ENCODE measurements around the gene IL11. TPM values are rescaled to one million over a fixed set of nuclear protein-coding genes. Genes with fewer than 3 reads are reported as not detected.

Gene IL11
- total RNA-seq, 1 donor from 2014 or later = 1.3 TPM

GRCh38 chr19:55368701-55369563 lies 1.3 kb downstream of the IL11 start:
- H3K4me3 ChIP-seq (ENCODE audit: low read depth, low read length) = peak overlapping the region; percentile 18
- H3K36me3 ChIP-seq (ENCODE audit: control insufficient read depth, insufficient read depth, low read length) = no peaks in the 10 kb centered on the region
- TF ChIP-seq CTCF (IDR thresholded peaks at IDR 0.05; ENCODE audit: insufficient read depth, low read length, severe bottlenecking) = no peak
- H3K27me3 ChIP-seq (ENCODE audit: control insufficient read depth, insufficient read depth, low read length) = peaks cover 2% of the 10 kb centered on the region
- FAIRE-seq (no peak), DNase-seq (ENCODE audit: low read depth) (peak; percentile 50)

- no peak for TF ChIP-seq CTCF (IDR thresholded peaks at IDR 0.05; ENCODE audit: insufficient read depth, low read length, severe bottlenecking)
- DNase-seq (ENCODE audit: low read depth) = no peak
- Histone ChIP-seq H3K36me3 (ENCODE audit: control insufficient read depth, insufficient read depth, low read length) (no peaks in the 10 kb centered on the region), H3K4me3 (ENCODE audit: low read depth, low read length) (no peak overlapping the region), H3K27me3 (ENCODE audit: control insufficient read depth, insufficient read depth, low read length) (peaks cover 2% of the 10 kb centered on the region)
- FAIRE-seq = no peak
Measured at GRCh38 chr19:55368106-55368505, 2.2 kb downstream of the IL11 start.

GRCh38 chr19:55366790-55367189 lies 3.5 kb downstream of the IL11 start:
- peaks cover under 1% of the 10 kb centered on the region for H3K27me3 ChIP-seq (ENCODE audit: control insufficient read depth, insufficient read depth, low read length)
- TF ChIP-seq CTCF (IDR thresholded peaks at IDR 0.05; ENCODE audit: insufficient read depth, low read length, severe bottlenecking) = no peak
- FAIRE-seq = no peak

GRCh38 chr19:55365964-55366363 lies 4.3 kb downstream of the IL11 start:
- no peak for TF ChIP-seq CTCF (IDR thresholded peaks at IDR 0.05; ENCODE audit: insufficient read depth, low read length, severe bottlenecking)
- Histone ChIP-seq H3K4me3 (ENCODE audit: low read depth, low read length) (no peak overlapping the region), H3K27me3 (ENCODE audit: control insufficient read depth, insufficient read depth, low read length) (no peaks in the 10 kb centered on the region), H3K36me3 (ENCODE audit: control insufficient read depth, insufficient read depth, low read length) (no peaks in the 10 kb centered on the region)
- no peak for FAIRE-seq
- DNase-seq (ENCODE audit: low read depth) = no peak

More at GRCh38 chr19:55366790-55367189, 3.5 kb downstream of the IL11 start:
- no peak overlapping the region for H3K4me3 ChIP-seq (ENCODE audit: low read depth, low read length)
- no peaks in the 10 kb centered on the region for H3K36me3 ChIP-seq (ENCODE audit: control insufficient read depth, insufficient read depth, low read length)
- no peak for DNase-seq (ENCODE audit: low read depth)

GRCh38 chr19:55365245-55365644 lies 5.0 kb downstream of the IL11 start:
- Histone ChIP-seq H3K36me3 (ENCODE audit: control insufficient read depth, insufficient read depth, low read length) (no peaks in the 10 kb centered on the region), H3K4me3 (ENCODE audit: low read depth, low read length) (no peak overlapping the region), H3K27me3 (ENCODE audit: control insufficient read depth, insufficient read depth, low read length) (no peaks in the 10 kb centered on the region)
- no peak for TF ChIP-seq CTCF (IDR thresholded peaks at IDR 0.05; ENCODE audit: insufficient read depth, low read length, severe bottlenecking)
- DNase-seq (ENCODE audit: low read depth) (no peak), FAIRE-seq (no peak)
